ENCODE data around the gene NAALADL2. TPM values are rescaled to one million over a fixed set of nuclear protein-coding genes. Genes with fewer than 3 reads are reported as not detected.

Gene NAALADL2
- total and polyA plus RNA-seq, 2 donors (not counting 1 experiment from before 2014, with no cell fraction given): 8.8 to 11.6 TPM

DNA sequence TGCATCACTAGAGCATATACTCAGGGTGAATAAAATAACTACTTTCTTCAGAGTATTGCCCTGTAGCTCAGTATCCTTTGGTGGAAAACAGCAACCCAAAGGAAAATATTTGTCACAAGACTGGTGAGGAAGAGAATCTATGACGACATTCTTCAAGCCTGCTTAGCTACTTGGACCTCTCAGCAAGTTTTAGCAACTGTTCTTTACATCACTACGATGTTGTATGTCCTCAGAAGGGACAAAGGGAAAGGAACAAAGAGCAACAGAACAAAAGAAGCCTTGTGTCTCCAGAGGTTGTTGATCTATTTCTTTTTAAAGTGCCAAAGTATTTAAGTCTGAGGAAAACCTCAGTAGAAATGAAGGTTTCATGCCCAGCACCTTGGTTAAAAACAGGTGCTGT lies 746.7 kb downstream of the NAALADL2 start:
- Histone ChIP-seq H3K79me2 (ENCODE audit: control insufficient read depth, insufficient read depth, low read length) (no peaks in the 10 kb centered on the region), H3K4me3 (replicated peaks in 1 of 4; ENCODE audit: control extremely low read depth in 1 of 4, insufficient read depth in 1 of 4, low read depth in 3 of 4, low read length in 4 of 4) (no peak overlapping the region), H3K4me2 (ENCODE audit: extremely low read depth, insufficient read depth, low read length) (no peak overlapping the region), H3K36me3 (ENCODE audit: control insufficient read depth, insufficient read depth, low read length) (no peaks in the 10 kb centered on the region), H4K20me1 (ENCODE audit: control insufficient read depth, extremely low read depth, insufficient read depth, low read length) (no peaks in the 10 kb centered on the region), H3K27ac (ENCODE audit: insufficient read depth, low read length) (no peak overlapping the region), H3K4me1 (ENCODE audit: control insufficient read depth, extremely low read depth, insufficient read depth, low read length) (no peaks in the 10 kb centered on the region), H3K9me3 (ENCODE audit: control insufficient read depth, insufficient read depth, low read depth, low read length) (no peaks in the 10 kb centered on the region), H3K9ac (ENCODE audit: insufficient read depth, low read length) (no peak overlapping the region), H3K27me3 (ENCODE audit: control insufficient read depth, insufficient read depth, low read length) (no peaks in the 10 kb centered on the region), H2AFZ (ENCODE audit: low read length) (no peak overlapping the region)
- DNase-seq (ENCODE audit: low read depth in 2 of 2): peak in 1 of 2 donors; percentile 36
- TF ChIP-seq EZH2 (IDR thresholded peaks at IDR 0.05; ENCODE audit: low read length, missing control alignments): no peak
- TF ChIP-seq, protein P1, sequence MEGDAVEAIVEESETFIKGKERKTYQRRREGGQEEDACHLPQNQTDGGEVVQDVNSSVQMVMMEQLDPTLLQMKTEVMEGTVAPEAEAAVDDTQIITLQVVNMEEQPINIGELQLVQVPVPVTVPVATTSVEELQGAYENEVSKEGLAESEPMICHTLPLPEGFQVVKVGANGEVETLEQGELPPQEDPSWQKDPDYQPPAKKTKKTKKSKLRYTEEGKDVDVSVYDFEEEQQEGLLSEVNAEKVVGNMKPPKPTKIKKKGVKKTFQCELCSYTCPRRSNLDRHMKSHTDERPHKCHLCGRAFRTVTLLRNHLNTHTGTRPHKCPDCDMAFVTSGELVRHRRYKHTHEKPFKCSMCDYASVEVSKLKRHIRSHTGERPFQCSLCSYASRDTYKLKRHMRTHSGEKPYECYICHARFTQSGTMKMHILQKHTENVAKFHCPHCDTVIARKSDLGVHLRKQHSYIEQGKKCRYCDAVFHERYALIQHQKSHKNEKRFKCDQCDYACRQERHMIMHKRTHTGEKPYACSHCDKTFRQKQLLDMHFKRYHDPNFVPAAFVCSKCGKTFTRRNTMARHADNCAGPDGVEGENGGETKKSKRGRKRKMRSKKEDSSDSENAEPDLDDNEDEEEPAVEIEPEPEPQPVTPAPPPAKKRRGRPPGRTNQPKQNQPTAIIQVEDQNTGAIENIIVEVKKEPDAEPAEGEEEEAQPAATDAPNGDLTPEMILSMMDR (conservative IDR thresholded peaks at IDR 0.05 in 1 of 2, IDR thresholded peaks at IDR 0.05 in 1 of 2; ENCODE audit: low read depth in 1 of 2, low read length in 2 of 2): no peak

- Histone ChIP-seq H4K20me1 (ENCODE audit: control insufficient read depth, extremely low read depth, insufficient read depth, low read length) (no peaks in the 10 kb centered on the region), H2AFZ (ENCODE audit: low read length) (no peak overlapping the region), H3K9ac (ENCODE audit: insufficient read depth, low read length) (no peak overlapping the region), H3K9me3 (ENCODE audit: control insufficient read depth, insufficient read depth, low read depth, low read length) (no peaks in the 10 kb centered on the region), H3K27ac (ENCODE audit: insufficient read depth, low read length) (no peak overlapping the region), H3K36me3 (ENCODE audit: control insufficient read depth, insufficient read depth, low read length) (no peaks in the 10 kb centered on the region), H3K4me2 (ENCODE audit: extremely low read depth, insufficient read depth, low read length) (no peak overlapping the region), H3K27me3 (ENCODE audit: control insufficient read depth, insufficient read depth, low read length) (no peaks in the 10 kb centered on the region), H3K4me1 (ENCODE audit: control insufficient read depth, extremely low read depth, insufficient read depth, low read length) (no peaks in the 10 kb centered on the region), H3K4me3 (replicated peaks in 1 of 4; ENCODE audit: control extremely low read depth in 1 of 4, insufficient read depth in 1 of 4, low read depth in 3 of 4, low read length in 4 of 4) (no peak overlapping the region), H3K79me2 (ENCODE audit: control insufficient read depth, insufficient read depth, low read length) (no peaks in the 10 kb centered on the region)
- no peak for TF ChIP-seq EZH2 (IDR thresholded peaks at IDR 0.05; ENCODE audit: low read length, missing control alignments)
- TF ChIP-seq, protein P1 (conservative IDR thresholded peaks at IDR 0.05 in 1 of 2, IDR thresholded peaks at IDR 0.05 in 1 of 2; ENCODE audit: low read depth in 1 of 2, low read length in 2 of 2): no peak
- DNase-seq (ENCODE audit: low read depth in 2 of 2): peak; percentile 3 to 30
Measured at GRCh38 chr3:175606650-175607318, 747.6 kb downstream of the NAALADL2 start.

DNA sequence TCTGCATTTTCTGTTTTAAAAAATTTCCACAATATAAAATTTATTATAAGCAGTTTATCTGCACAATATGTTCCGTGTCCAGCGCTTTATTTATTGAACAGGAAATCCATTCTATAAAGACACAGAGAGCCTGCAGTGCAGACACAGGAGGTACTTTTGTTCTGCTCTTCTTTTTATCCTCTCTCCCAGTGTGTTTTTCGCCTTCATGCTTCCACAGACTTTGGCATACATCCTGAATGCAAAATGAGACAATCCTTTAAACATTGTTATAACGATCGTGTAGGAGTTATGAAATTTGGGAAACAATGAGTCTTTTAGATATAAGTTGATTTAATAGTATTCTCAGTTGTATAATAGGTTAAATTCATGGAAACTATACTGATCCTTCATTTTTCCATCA lies 749.2 kb downstream of the NAALADL2 start:
- no peak overlapping the region for H2AFZ ChIP-seq (ENCODE audit: low read length)
- H3K4me3 ChIP-seq (replicated peaks in 1 of 4; ENCODE audit: control extremely low read depth in 1 of 4, insufficient read depth in 1 of 4, low read depth in 3 of 4, low read length in 4 of 4): no peak overlapping the region
- no peaks in the 10 kb centered on the region for H3K36me3 ChIP-seq (ENCODE audit: control insufficient read depth, insufficient read depth, low read length)
- H3K27me3 ChIP-seq (ENCODE audit: control insufficient read depth, insufficient read depth, low read length): no peaks in the 10 kb centered on the region
- H3K4me1 ChIP-seq (ENCODE audit: control insufficient read depth, extremely low read depth, insufficient read depth, low read length): no peaks in the 10 kb centered on the region
- no peaks in the 10 kb centered on the region for H4K20me1 ChIP-seq (ENCODE audit: control insufficient read depth, extremely low read depth, insufficient read depth, low read length)
- H3K9ac ChIP-seq (ENCODE audit: insufficient read depth, low read length): no peak overlapping the region
- no peaks in the 10 kb centered on the region for H3K9me3 ChIP-seq (ENCODE audit: control insufficient read depth, insufficient read depth, low read depth, low read length)
- no peak overlapping the region for H3K4me2 ChIP-seq (ENCODE audit: extremely low read depth, insufficient read depth, low read length)
- H3K27ac ChIP-seq (ENCODE audit: insufficient read depth, low read length): no peak overlapping the region
- DNase-seq (ENCODE audit: low read depth in 2 of 2): no peak
- TF ChIP-seq EZH2 (IDR thresholded peaks at IDR 0.05; ENCODE audit: low read length, missing control alignments): no peak
- TF ChIP-seq, protein P1 (conservative IDR thresholded peaks at IDR 0.05 in 1 of 2, IDR thresholded peaks at IDR 0.05 in 1 of 2; ENCODE audit: low read depth in 1 of 2, low read length in 2 of 2): no peak
- no peaks in the 10 kb centered on the region for H3K79me2 ChIP-seq (ENCODE audit: control insufficient read depth, insufficient read depth, low read length)
